Spleen (tissue), 11 donors: Measurements from ENCODE around the gene ADAMTS17. TPM values are rescaled to one million over a fixed set of nuclear protein-coding genes. Genes with fewer than 3 reads are reported as not detected.

Source experiments
- DNase-seq: peaks from one replicate; pipeline ENCODE4 v3.0.0-alpha.2; 2020
- H3K27ac ChIP-seq, 8 donors: fragments of 200-600 bp; sonication (generic) in 7 of 8; 1 replicate in 4 of 8; 2 replicates in 4 of 8; pipeline versions ENCODE4 v1.5.0 to v1.8.0; 2016 to 2021; ENCODE audit warnings: inconsistent platforms in 4 of 8, mild to moderate bottlenecking in 4 of 8, moderate library complexity in 1 of 8
- H3K27me3 ChIP-seq, 7 donors: fragments of 200-600 bp; sonication (generic) in 6 of 7; replicated peaks in 1 of 7; 1 replicate in 4 of 7; 2 replicates in 3 of 7; pipeline versions ENCODE4 v1.5.0 to v1.8.0; 2016 to 2021; ENCODE audit warnings: inconsistent platforms in 3 of 7, mild to moderate bottlenecking in 1 of 7
- H3K36me3 ChIP-seq, 6 donors: fragments of 200-600 bp; sonication (generic) in 5 of 6; 1 replicate in 4 of 6; 2 replicates in 2 of 6; pipeline versions ENCODE4 v1.5.0 to v1.8.0; 2016 to 2021; ENCODE audit warnings: inconsistent platforms in 2 of 6
- H3K4me1 ChIP-seq, 6 donors: fragments of 200-600 bp; sonication (generic) in 5 of 6; 1 replicate in 3 of 6; 2 replicates in 3 of 6; pipeline versions ENCODE4 v1.5.0 to v1.8.0; 2016 to 2021; ENCODE audit warnings: inconsistent platforms in 3 of 6
- H3K4me3 ChIP-seq, 8 donors: fragments of 200-600 bp; sonication (generic) in 7 of 8; 1 replicate in 4 of 8; 2 replicates in 4 of 8; pipeline versions ENCODE4 v1.5.0 to v1.8.0; 2016 to 2021; ENCODE audit warnings: inconsistent platforms in 4 of 8, mild to moderate bottlenecking in 4 of 8, moderate library complexity in 2 of 8
- H3K9me3 ChIP-seq, 8 donors: fragments of 200-600 bp; sonication (generic) in 7 of 8; 1 replicate in 4 of 8; 2 replicates in 4 of 8; pipeline versions ENCODE4 v1.5.0 to v1.8.0; 2016 to 2021; ENCODE audit warnings: inconsistent platforms in 4 of 8
- CTCF ChIP-seq, 11 experiments: fragments of 200-600 bp in 7 of 11; fragments of 450-650 bp in 4 of 11; sonication (generic) in 4 of 11; IDR thresholded peaks in 8 of 11; conservative IDR thresholded peaks in 3 of 11; 1 replicate in 7 of 11; 2 replicates in 4 of 11; pipeline versions ENCODE4 v1.4.0 to v1.8.0; 2016 to 2021; ENCODE audit warnings: antibody characterized with exemption in 11 of 11, inconsistent platforms in 4 of 11, mild to moderate bottlenecking in 1 of 11
- POLR2A ChIP-seq, 3 donors: fragments of 450-650 bp; IDR thresholded peaks; one replicate each; pipeline ENCODE4 v1.5.1; 2017; ENCODE audit warnings: antibody characterized with exemption in 3 of 3, mild to moderate bottlenecking in 1 of 3
- POLR2AphosphoS5 ChIP-seq, 3 donors: sonication (generic); formaldehyde crosslinking; IDR thresholded peaks; one replicate each; pipeline ENCODE4 v1.5.1; 2017; ENCODE audit warnings: antibody characterized with exemption in 3 of 3
- WGBS, 5 donors: extraction: QIAGEN DNeasy Blood & Tissue Kit in 3 of 5; methylation state at CpG; one replicate each; pipeline versions ENCODE4 v1.1.5 to v1.1.7; 2013 to 2018; 5-methylcytosine and 5-hydroxymethylcytosine counted together
- intact Hi-C: fragments of 100-400 bp; cut with DNase I; formaldehyde crosslinking; loops from one replicate; pipeline ENCODE4 v1.15.0; 2023; ENCODE audit warnings: low total_unique reads
- polyA plus RNA-seq, 3 donors: library from polyadenylated mRNA; stranded (reverse); fragments of 200-250 nt; gene quantifications; one replicate each; pipeline ENCODE4 v1.2.1, GENCODE V29; 2013
- total RNA-seq, 7 donors: library from RNA; depleted of rRNA in 3 of 7; stranded (reverse); fragments of >200 nt in 3 of 7; fragmentation: NEBNext Ultra II Directional in 4 of 7; extraction: Animal tissue kit (Norgen Biotek cat#: 25700) in 4 of 7; gene quantifications; one replicate each; pipeline versions ENCODE4 v1.1.0 to v1.2.1, GENCODE V29; 2016 to 2021
- donor health status: healthy with polysubstance abuse.
- donor health status: DM: no; HTN: no; CAD: no; lungs with moderate emphysema.
- donor health status: DM: no; HTN: no; CAD: no.
- donor health status: Bipolar disorder and iron deficiency.
- donor health status: healthy.
- donor health status: DM: no; HTN: no; CAD: no.
- donor health status: DM: yes; HTN: yes; CAD: no.

Gene ADAMTS17
- total and polyA plus RNA-seq, 10 donors = 0.21 to 13.2 (median 5.8) TPM

- H3K27me3 ChIP-seq = peaks cover 0 to 6% (median 0%) of the 10 kb centered on the region in 7 donors
- no peak overlapping the region for H3K4me3 ChIP-seq
These were observed 175.5 kb downstream of the ADAMTS17 start for GRCh38 chr15:100166313-100166712.

GRCh38 chr15:100163961-100164360 is 177.8 kb downstream of the ADAMTS17 start:
- H3K36me3 ChIP-seq = no peaks in the 10 kb centered on the region
- no peak overlapping the region for H3K4me3 ChIP-seq
- peaks cover 0 to 6% (median 0%) of the 10 kb centered on the region in 7 donors for H3K27me3 ChIP-seq
- TF ChIP-seq POLR2A (IDR thresholded peaks at IDR 0.05) (no peak), CTCF (IDR thresholded peaks at IDR 0.05 in 8 of 11, conservative IDR thresholded peaks at IDR 0.05 in 3 of 11) (no peak), POLR2AphosphoS5 (IDR thresholded peaks at IDR 0.05) (no peak)
- DNase-seq = no peak
- intact Hi-C loops = no loop called here
- H3K27ac ChIP-seq = no peak overlapping the region
- no peaks in the 10 kb centered on the region for H3K4me1 ChIP-seq
- 80 to 93% (median 87%) methylated on average over 3 of the region's 3 CpGs for WGBS, 5 donors
- H3K9me3 ChIP-seq = no peaks in the 10 kb centered on the region

More at GRCh38 chr15:100166313-100166712, 175.5 kb downstream of the ADAMTS17 start:
- no peak for DNase-seq
- WGBS, 5 donors = 74 to 90% (median 75%) methylated on average over 1 of the region's 1 CpG
- no peaks in the 10 kb centered on the region for H3K4me1 ChIP-seq
- intact Hi-C loops = no loop called here
- TF ChIP-seq POLR2A (IDR thresholded peaks at IDR 0.05) = no peak
- no peak for TF ChIP-seq POLR2AphosphoS5 (IDR thresholded peaks at IDR 0.05)
- TF ChIP-seq CTCF (IDR thresholded peaks at IDR 0.05 in 8 of 11, conservative IDR thresholded peaks at IDR 0.05 in 3 of 11) = no peak
- no peak overlapping the region for H3K27ac ChIP-seq
- H3K36me3 ChIP-seq = no peaks in the 10 kb centered on the region
- H3K9me3 ChIP-seq = peaks cover 0 to 7% (median under 1%) of the 10 kb centered on the region in 8 donors

GRCh38 chr15:100160953-100161352 is 180.8 kb downstream of the ADAMTS17 start:
- Histone ChIP-seq H3K9me3 (no peaks in the 10 kb centered on the region), H3K27ac (no peak overlapping the region), H3K36me3 (no peaks in the 10 kb centered on the region), H3K4me1 (no peaks in the 10 kb centered on the region), H3K4me3 (no peak overlapping the region), H3K27me3 (no peaks in the 10 kb centered on the region)
- no peak for DNase-seq
- intact Hi-C loops = no loop called here
- 78 to 88% (median 80%) methylated on average over 11 of the region's 11 CpGs for WGBS, 5 donors
- no peak for TF ChIP-seq POLR2AphosphoS5 (IDR thresholded peaks at IDR 0.05)
- no peak for TF ChIP-seq CTCF (IDR thresholded peaks at IDR 0.05 in 8 of 11, conservative IDR thresholded peaks at IDR 0.05 in 3 of 11)
- no peak for TF ChIP-seq POLR2A (IDR thresholded peaks at IDR 0.05)

GRCh38 chr15:100159436-100159835 is 182.3 kb downstream of the ADAMTS17 start:
- H3K27ac ChIP-seq = no peak overlapping the region

More at GRCh38 chr15:100159436-100159835, 182.3 kb downstream of the ADAMTS17 start:
- no peak for TF ChIP-seq POLR2A (IDR thresholded peaks at IDR 0.05)
- no peak for TF ChIP-seq CTCF (IDR thresholded peaks at IDR 0.05 in 8 of 11, conservative IDR thresholded peaks at IDR 0.05 in 3 of 11)
- TF ChIP-seq POLR2AphosphoS5 (IDR thresholded peaks at IDR 0.05) = no peak
- H3K36me3 ChIP-seq = no peaks in the 10 kb centered on the region
- no peaks in the 10 kb centered on the region for H3K9me3 ChIP-seq
- WGBS, 5 donors = 58 to 83% (median 74%) methylated on average over 2 of the region's 2 CpGs
- H3K4me1 ChIP-seq = no peaks in the 10 kb centered on the region
- intact Hi-C loops = no loop called here
- DNase-seq = no peak
- no peak overlapping the region for H3K4me3 ChIP-seq
- H3K27me3 ChIP-seq = no peaks in the 10 kb centered on the region
